Measurements from ENCODE around the gene LAMA5. TPM values are rescaled to one million over a fixed set of nuclear protein-coding genes. Genes with fewer than 3 reads are reported as not detected.

Gene LAMA5, protein sequence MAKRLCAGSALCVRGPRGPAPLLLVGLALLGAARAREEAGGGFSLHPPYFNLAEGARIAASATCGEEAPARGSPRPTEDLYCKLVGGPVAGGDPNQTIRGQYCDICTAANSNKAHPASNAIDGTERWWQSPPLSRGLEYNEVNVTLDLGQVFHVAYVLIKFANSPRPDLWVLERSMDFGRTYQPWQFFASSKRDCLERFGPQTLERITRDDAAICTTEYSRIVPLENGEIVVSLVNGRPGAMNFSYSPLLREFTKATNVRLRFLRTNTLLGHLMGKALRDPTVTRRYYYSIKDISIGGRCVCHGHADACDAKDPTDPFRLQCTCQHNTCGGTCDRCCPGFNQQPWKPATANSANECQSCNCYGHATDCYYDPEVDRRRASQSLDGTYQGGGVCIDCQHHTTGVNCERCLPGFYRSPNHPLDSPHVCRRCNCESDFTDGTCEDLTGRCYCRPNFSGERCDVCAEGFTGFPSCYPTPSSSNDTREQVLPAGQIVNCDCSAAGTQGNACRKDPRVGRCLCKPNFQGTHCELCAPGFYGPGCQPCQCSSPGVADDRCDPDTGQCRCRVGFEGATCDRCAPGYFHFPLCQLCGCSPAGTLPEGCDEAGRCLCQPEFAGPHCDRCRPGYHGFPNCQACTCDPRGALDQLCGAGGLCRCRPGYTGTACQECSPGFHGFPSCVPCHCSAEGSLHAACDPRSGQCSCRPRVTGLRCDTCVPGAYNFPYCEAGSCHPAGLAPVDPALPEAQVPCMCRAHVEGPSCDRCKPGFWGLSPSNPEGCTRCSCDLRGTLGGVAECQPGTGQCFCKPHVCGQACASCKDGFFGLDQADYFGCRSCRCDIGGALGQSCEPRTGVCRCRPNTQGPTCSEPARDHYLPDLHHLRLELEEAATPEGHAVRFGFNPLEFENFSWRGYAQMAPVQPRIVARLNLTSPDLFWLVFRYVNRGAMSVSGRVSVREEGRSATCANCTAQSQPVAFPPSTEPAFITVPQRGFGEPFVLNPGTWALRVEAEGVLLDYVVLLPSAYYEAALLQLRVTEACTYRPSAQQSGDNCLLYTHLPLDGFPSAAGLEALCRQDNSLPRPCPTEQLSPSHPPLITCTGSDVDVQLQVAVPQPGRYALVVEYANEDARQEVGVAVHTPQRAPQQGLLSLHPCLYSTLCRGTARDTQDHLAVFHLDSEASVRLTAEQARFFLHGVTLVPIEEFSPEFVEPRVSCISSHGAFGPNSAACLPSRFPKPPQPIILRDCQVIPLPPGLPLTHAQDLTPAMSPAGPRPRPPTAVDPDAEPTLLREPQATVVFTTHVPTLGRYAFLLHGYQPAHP (N-terminal part only)
- 12.1 and 63.9 TPM in 2 replicates for total RNA-seq (ENCODE audit: low replicate concordance)

DNA sequence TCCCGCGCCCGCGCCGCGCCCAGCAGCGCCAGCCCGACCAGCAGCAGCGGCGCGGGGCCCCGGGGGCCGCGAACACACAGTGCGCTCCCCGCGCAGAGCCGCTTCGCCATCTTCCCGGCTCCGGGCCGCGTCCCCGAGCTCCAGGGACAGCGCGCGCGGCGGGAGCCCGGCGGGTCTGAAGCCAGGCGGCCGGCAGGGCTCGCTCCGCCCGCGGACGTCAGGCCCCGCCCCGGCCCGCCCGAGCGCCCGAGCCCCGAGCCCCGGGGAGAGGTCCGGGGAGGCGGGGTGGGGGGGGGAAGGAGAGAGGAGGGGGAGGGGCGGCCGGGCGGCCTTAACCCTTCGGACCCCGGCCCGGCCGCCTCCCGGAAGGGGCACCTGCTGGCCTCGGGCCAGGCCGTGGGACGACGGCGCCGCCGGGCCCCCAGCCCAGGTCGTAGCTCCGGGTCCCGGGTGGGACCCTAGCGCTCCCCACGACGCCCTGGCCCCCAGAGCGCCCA, at the start of gene LAMA5:
LAMA5 (minus strand) TSS at position 177 of the 497 bp plus-strand sequence; CDS start at position 110, 67 bp downstream.
- peak within 1 kb of the TSS; percentile 75 for H3K9ac ChIP-seq
- H3K4me2 ChIP-seq = peak within 1 kb of the TSS; percentile 95
- H3K4me1 ChIP-seq = peaks cover 70% of the 10 kb centered on the region
- H2AFZ ChIP-seq (replicated peaks) = no peak within 1 kb of the TSS
- no peaks in the 10 kb centered on the region for H3K36me3 ChIP-seq
- no peaks in the 10 kb centered on the region for H3K9me3 ChIP-seq (ENCODE audit: low read depth)
- Mint-ChIP-seq H3K9me3 (no peaks in the 10 kb centered on the region), H3K4me3 (peak within 1 kb of the TSS; percentile 83), H3K36me3 (no peaks in the 10 kb centered on the region), H3K4me1 (peaks cover 28% of the 10 kb centered on the region), H3K27me3 (ENCODE audit: insufficient read depth, low read depth) (peaks cover 4% of the 10 kb centered on the region), H3K27ac (no peak within 1 kb of the TSS)
- H3F3A ChIP-seq (ENCODE audit: low read depth) = peaks cover 68% of the 10 kb centered on the region
- peak within 1 kb of the TSS; percentile 53 for H3K27ac ChIP-seq
- no peaks in the 10 kb centered on the region for H3K27me3 ChIP-seq
- peaks cover 49% of the 10 kb centered on the region for H3K79me2 ChIP-seq (ENCODE audit: low read depth)
- H4K20me1 ChIP-seq (ENCODE audit: low read depth) = peaks cover 45% of the 10 kb centered on the region
- H3K4me3 ChIP-seq = peak within 1 kb of the TSS; percentile 98
- DNase-seq (ENCODE audit: low spot score) = peak; percentile 93
- TF ChIP-seq, protein P1, sequence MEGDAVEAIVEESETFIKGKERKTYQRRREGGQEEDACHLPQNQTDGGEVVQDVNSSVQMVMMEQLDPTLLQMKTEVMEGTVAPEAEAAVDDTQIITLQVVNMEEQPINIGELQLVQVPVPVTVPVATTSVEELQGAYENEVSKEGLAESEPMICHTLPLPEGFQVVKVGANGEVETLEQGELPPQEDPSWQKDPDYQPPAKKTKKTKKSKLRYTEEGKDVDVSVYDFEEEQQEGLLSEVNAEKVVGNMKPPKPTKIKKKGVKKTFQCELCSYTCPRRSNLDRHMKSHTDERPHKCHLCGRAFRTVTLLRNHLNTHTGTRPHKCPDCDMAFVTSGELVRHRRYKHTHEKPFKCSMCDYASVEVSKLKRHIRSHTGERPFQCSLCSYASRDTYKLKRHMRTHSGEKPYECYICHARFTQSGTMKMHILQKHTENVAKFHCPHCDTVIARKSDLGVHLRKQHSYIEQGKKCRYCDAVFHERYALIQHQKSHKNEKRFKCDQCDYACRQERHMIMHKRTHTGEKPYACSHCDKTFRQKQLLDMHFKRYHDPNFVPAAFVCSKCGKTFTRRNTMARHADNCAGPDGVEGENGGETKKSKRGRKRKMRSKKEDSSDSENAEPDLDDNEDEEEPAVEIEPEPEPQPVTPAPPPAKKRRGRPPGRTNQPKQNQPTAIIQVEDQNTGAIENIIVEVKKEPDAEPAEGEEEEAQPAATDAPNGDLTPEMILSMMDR (IDR thresholded peaks at IDR 0.05) = no peak
- TF ChIP-seq EZH2phosphoT487 (IDR thresholded peaks at IDR 0.05) (no peak), EZH2 (IDR thresholded peaks at IDR 0.05) (no peak)

DNA sequence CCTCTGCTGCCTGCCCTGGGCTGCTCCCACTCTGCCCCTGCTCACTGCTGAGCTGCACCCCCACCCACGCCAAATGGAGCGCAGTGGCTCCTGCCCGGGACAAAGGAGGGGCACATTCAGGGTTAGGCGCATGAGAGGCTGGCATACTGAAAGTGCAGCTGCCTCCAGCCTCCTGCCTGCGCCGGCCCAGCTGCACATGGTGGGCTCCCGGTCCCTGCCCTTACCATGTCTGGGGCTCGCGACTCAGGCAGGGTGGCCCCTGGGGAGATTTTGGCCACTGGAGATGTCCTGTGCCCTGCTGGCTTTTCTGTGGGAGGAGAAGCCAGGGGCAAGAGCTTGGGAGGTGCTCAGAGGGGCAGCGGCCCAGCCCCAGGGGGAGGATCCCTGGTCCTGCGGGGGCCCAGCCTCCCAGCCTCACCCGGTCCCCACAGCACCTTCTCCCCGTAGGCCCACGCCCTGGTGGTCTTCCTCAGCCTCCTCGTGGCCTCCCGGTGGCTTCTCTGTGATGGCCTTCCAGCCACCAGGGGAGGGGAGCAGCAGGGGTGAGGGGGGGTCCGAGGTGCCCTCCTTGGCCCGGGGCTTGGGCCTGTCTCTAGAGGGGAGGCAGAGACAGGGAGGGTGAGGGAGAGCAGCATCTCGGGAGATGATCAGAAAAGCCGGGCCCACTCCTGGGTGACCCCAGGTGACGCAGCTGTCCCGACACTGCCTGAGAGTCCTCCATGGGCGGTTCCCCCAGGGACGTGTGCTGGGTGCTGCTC, 48.4 kb upstream of the LAMA5 start:
- H3K27ac ChIP-seq = no peak overlapping the region
- H3K4me3 ChIP-seq = no peak overlapping the region
- H3K9ac ChIP-seq = no peak overlapping the region
- peaks cover 4% of the 10 kb centered on the region for H3F3A ChIP-seq (ENCODE audit: low read depth)
- peaks cover 4% of the 10 kb centered on the region for H3K27me3 Mint-ChIP-seq (ENCODE audit: insufficient read depth, low read depth)
- H2AFZ ChIP-seq (replicated peaks) = no peak overlapping the region
- H3K9me3 Mint-ChIP-seq = no peaks in the 10 kb centered on the region
- TF ChIP-seq, protein P1 (IDR thresholded peaks at IDR 0.05) = no peak
- no peak for TF ChIP-seq EZH2 (IDR thresholded peaks at IDR 0.05)
- no peak for TF ChIP-seq EZH2phosphoT487 (IDR thresholded peaks at IDR 0.05)
- no peak overlapping the region for H3K27ac Mint-ChIP-seq
- H3K4me2 ChIP-seq = no peak overlapping the region
- no peaks in the 10 kb centered on the region for H4K20me1 ChIP-seq (ENCODE audit: low read depth)
- H3K4me3 Mint-ChIP-seq = no peak overlapping the region
- H3K36me3 ChIP-seq = no peaks in the 10 kb centered on the region
- no peaks in the 10 kb centered on the region for H3K4me1 Mint-ChIP-seq
- no peaks in the 10 kb centered on the region for H3K9me3 ChIP-seq (ENCODE audit: low read depth)
- H3K36me3 Mint-ChIP-seq = no peaks in the 10 kb centered on the region
- DNase-seq (ENCODE audit: low spot score) = no peak
- no peaks in the 10 kb centered on the region for H3K79me2 ChIP-seq (ENCODE audit: low read depth)
- peaks cover 2% of the 10 kb centered on the region for H3K4me1 ChIP-seq
- no peaks in the 10 kb centered on the region for H3K27me3 ChIP-seq

Measured in neural progenitor cell (in vitro differentiated cells).